ENCODE results near the gene ANKH.

DNA sequence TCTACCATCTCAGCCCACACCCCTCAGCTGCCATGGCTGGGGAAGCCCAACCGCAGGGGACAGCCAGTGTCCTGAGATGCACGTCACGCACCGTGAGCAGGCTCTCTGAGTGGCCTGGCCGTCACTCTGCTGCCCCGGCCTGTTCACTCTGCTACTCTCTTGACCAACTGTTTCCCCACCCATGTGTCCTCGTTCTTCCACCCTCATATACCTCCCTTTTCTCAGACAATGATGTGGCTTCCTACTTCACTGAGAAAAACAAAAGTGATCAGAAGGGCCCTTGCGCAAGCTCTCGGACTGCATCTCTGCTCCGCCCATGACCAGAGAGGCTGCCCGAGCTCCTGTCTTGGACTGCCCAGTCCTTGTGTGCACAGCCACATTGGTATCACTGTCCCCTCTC lies 159.4 kb downstream of the ANKH start:
- TF ChIP-seq POLR2A (IDR thresholded peaks at IDR 0.05) (no peak), POLR2AphosphoS5 (IDR thresholded peaks at IDR 0.05) (peak in 1 of 3 donors; percentile 36)
- TF ChIP-seq, protein P1, sequence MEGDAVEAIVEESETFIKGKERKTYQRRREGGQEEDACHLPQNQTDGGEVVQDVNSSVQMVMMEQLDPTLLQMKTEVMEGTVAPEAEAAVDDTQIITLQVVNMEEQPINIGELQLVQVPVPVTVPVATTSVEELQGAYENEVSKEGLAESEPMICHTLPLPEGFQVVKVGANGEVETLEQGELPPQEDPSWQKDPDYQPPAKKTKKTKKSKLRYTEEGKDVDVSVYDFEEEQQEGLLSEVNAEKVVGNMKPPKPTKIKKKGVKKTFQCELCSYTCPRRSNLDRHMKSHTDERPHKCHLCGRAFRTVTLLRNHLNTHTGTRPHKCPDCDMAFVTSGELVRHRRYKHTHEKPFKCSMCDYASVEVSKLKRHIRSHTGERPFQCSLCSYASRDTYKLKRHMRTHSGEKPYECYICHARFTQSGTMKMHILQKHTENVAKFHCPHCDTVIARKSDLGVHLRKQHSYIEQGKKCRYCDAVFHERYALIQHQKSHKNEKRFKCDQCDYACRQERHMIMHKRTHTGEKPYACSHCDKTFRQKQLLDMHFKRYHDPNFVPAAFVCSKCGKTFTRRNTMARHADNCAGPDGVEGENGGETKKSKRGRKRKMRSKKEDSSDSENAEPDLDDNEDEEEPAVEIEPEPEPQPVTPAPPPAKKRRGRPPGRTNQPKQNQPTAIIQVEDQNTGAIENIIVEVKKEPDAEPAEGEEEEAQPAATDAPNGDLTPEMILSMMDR (IDR thresholded peaks at IDR 0.05 in 8 of 11, conservative IDR thresholded peaks at IDR 0.05 in 3 of 11), result no peak
